ENCODE results near the gene FGD5. TPM values are rescaled to one million over a fixed set of nuclear protein-coding genes. Genes with fewer than 3 reads are reported as not detected.

Gene FGD5
- total RNA-seq, 6 experiments from 2014 or later: not detected

DNA sequence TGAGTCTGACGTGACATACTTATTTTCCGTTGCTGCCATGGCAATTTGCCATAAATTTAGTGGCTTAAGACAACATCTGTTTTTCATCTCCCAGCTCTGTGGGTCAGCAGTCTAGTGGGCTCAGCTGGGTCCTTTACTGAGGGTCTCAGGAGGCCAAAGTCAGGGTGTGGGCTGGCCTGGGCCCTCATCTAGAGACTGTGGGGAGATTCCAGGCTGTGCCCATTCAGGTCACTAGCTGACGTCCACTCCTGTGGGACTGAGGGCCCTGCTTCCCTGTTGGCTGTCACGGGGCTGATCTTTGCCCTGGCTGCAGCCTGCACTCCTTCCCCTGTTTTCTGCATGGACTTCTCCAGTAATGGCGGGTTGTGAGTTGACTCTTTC lies 19.1 kb downstream of the FGD5 start:
- H3K4me3 Mint-ChIP-seq: no peak overlapping the region
- H3K4me1 Mint-ChIP-seq (ENCODE audit: low read depth): no peaks in the 10 kb centered on the region
- DNase-seq: no peak
- H3K27ac Mint-ChIP-seq: no peak overlapping the region
- TF ChIP-seq, protein P1, sequence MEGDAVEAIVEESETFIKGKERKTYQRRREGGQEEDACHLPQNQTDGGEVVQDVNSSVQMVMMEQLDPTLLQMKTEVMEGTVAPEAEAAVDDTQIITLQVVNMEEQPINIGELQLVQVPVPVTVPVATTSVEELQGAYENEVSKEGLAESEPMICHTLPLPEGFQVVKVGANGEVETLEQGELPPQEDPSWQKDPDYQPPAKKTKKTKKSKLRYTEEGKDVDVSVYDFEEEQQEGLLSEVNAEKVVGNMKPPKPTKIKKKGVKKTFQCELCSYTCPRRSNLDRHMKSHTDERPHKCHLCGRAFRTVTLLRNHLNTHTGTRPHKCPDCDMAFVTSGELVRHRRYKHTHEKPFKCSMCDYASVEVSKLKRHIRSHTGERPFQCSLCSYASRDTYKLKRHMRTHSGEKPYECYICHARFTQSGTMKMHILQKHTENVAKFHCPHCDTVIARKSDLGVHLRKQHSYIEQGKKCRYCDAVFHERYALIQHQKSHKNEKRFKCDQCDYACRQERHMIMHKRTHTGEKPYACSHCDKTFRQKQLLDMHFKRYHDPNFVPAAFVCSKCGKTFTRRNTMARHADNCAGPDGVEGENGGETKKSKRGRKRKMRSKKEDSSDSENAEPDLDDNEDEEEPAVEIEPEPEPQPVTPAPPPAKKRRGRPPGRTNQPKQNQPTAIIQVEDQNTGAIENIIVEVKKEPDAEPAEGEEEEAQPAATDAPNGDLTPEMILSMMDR (IDR thresholded peaks at IDR 0.05): no peak
- no peaks in the 10 kb centered on the region for H3K36me3 Mint-ChIP-seq (ENCODE audit: low read depth)
- H3K27me3 Mint-ChIP-seq (ENCODE audit: insufficient read depth): peaks cover 56% of the 10 kb centered on the region
- no peaks in the 10 kb centered on the region for H3K9me3 Mint-ChIP-seq

DNA sequence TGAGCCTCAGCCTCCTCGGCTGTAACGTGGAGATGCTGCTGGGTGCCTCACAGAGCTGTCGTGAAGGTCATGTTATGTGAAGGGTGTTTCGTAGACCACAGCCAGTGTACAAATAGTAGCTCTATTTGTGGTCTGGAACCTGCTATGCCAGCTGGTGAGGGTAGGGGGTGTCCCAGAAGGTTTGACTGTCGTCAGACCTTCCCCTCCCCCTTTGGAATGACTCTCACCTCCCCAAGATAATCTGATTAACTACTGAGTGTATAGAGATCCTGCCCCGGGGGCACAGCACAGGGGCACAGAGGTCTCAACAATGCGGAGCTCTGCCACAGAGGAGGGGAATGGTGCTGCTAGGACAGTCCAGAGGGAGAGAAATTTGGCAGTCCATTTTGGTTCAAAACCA lies 20.5 kb downstream of the FGD5 start:
- no peak for DNase-seq
- H3K27me3 Mint-ChIP-seq (ENCODE audit: insufficient read depth): peaks cover 44% of the 10 kb centered on the region
- no peaks in the 10 kb centered on the region for H3K4me1 Mint-ChIP-seq (ENCODE audit: low read depth)
- TF ChIP-seq, protein P1 (IDR thresholded peaks at IDR 0.05): no peak
- H3K9me3 Mint-ChIP-seq: no peaks in the 10 kb centered on the region
- H3K4me3 Mint-ChIP-seq: no peak overlapping the region
- H3K27ac Mint-ChIP-seq: no peak overlapping the region
- H3K36me3 Mint-ChIP-seq (ENCODE audit: low read depth): no peaks in the 10 kb centered on the region

DNA sequence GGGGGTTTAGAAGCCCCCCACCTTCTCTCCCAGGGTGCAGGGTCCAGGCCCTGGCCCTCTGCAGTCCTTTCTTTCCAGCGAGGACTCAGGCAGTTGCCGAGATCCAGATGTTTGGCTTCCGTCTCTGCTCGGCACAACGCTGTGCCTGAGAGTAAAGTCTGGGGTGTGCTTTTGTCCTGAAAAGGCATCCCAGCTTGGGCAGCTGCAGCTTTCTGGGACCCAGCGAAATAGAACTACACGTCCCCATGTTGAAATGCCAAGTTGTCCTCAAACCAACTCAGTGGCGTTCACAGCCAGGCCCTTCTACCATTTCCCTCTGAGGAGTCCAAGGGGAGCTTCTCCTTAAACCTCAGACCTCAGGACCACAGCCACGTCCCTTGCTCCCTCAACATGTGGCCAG lies 23.1 kb downstream of the FGD5 start:
- TF ChIP-seq, protein P1 (IDR thresholded peaks at IDR 0.05): no peak
- Mint-ChIP-seq H3K4me3 (no peak overlapping the region), H3K27ac (no peak overlapping the region), H3K9me3 (no peaks in the 10 kb centered on the region), H3K4me1 (ENCODE audit: low read depth) (no peaks in the 10 kb centered on the region), H3K27me3 (ENCODE audit: insufficient read depth) (peaks cover 27% of the 10 kb centered on the region), H3K36me3 (ENCODE audit: low read depth) (no peaks in the 10 kb centered on the region)
- no peak for DNase-seq

DNA sequence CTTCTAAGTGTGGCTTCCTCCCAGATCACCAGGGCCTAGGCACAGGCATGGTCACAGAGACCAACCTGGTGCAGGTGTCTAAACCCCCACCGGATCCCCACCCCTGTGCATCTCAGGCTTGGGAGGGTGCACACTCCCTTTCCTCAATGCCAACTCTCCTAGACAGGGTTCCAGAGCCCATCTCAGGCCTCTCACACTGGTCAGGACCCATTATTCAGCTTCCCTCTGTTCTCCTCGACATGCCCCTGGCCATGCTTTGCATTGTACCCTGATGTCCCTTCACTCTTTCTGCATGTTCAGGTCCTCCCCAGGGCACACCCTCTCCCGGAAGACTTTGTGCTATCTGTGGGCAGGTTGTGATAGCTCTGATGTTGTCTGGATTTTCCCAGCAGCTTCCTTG lies 23.5 kb downstream of the FGD5 start:
- TF ChIP-seq, protein P1 (IDR thresholded peaks at IDR 0.05): no peak
- no peaks in the 10 kb centered on the region for H3K36me3 Mint-ChIP-seq (ENCODE audit: low read depth)
- no peak overlapping the region for H3K27ac Mint-ChIP-seq
- H3K4me1 Mint-ChIP-seq (ENCODE audit: low read depth): no peaks in the 10 kb centered on the region
- H3K27me3 Mint-ChIP-seq (ENCODE audit: insufficient read depth): peaks cover 27% of the 10 kb centered on the region
- no peak overlapping the region for H3K4me3 Mint-ChIP-seq
- DNase-seq: no peak
- H3K9me3 Mint-ChIP-seq: no peaks in the 10 kb centered on the region

DNA sequence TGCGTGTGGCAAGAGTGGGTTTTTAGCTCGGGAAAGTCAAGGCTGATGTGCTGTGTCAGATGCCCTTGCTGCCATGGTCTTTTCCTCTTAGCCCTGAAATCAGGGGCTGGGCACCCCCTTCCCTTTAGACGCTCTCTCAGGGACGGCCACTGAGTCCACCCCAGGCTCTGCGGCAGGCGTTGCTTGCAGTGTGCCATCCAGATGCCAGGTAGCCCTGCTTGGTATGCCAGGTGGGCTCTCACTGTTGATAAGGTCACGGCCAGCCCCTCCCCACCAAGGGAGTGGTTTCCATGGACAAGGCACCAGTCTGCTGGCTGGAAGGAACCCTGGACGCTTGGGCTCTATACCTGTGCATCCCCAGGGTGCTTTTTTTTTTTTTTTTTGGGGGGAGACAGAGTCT lies 24.6 kb downstream of the FGD5 start:
- Mint-ChIP-seq H3K9me3 (no peaks in the 10 kb centered on the region), H3K36me3 (ENCODE audit: low read depth) (no peaks in the 10 kb centered on the region), H3K4me3 (no peak overlapping the region), H3K4me1 (ENCODE audit: low read depth) (no peaks in the 10 kb centered on the region), H3K27me3 (ENCODE audit: insufficient read depth) (peaks cover 23% of the 10 kb centered on the region), H3K27ac (no peak overlapping the region)
- DNase-seq: no peak
- TF ChIP-seq, protein P1 (IDR thresholded peaks at IDR 0.05): no peak

All from HFFc6 (cell line).